ENCODE results near the gene TSC22D4. TPM values are rescaled to one million over a fixed set of nuclear protein-coding genes. Genes with fewer than 3 reads are reported as not detected.

Gene TSC22D4
- total and polyA plus RNA-seq, 2 experiments from 2014 or later, result 19.1 to 30.7 TPM

GRCh38 chr7:100465702-100466311 is 13.2 kb downstream of the TSC22D4 start:
- Histone ChIP-seq H3K4me3 (no peak overlapping the region), H3K27ac (no peak overlapping the region), H3K4me1 (ENCODE audit: insufficient read depth) (peaks cover 18% of the 10 kb centered on the region), H4K20me1 (ENCODE audit: insufficient read depth) (no peaks in the 10 kb centered on the region), H3K27me3 (replicated peaks; ENCODE audit: insufficient read depth) (no peaks in the 10 kb centered on the region), H3K9me3 (ENCODE audit: low read depth) (no peaks in the 10 kb centered on the region), H3K79me2 (ENCODE audit: insufficient read depth) (no peaks in the 10 kb centered on the region), H3F3A (ENCODE audit: insufficient read depth) (peaks cover 18% of the 10 kb centered on the region), H3K36me3 (ENCODE audit: low read depth) (0 out of 2 replicates have a peak, but pooled peaks cover 3% of the 10 kb centered on the region), H3K4me2 (ENCODE audit: unreplicated experiment) (peak overlapping the region; percentile 19), H2AFZ (no peak overlapping the region), H3K9ac (no peak overlapping the region), H3K9me2 (ENCODE audit: insufficient read depth) (no peaks in the 10 kb centered on the region)
- DNase-seq, result peak; percentile 90
- no peak for TF ChIP-seq EZH2phosphoT487 (IDR thresholded peaks at IDR 0.05; ENCODE audit: insufficient read depth, low read depth)
- TF ChIP-seq EZH2 (IDR thresholded peaks at IDR 0.05; ENCODE audit: insufficient read depth, poor library complexity, severe bottlenecking), result no peak
- in situ Hi-C loops (cut with MboI), result loop anchor here (25.0 kb wide), 1 partner anchor 396 kb away; the partner anchor contains the start of genes SLC12A9 and TRIP6
- 6 to 7% methylated on average over 6 to 12 of the region's 17 CpGs for WGBS, 2 experiments (ENCODE audit: low coverage in 1 of 2, low lambda C conversion rate in 2 of 2, missing lambda C conversion rate in 2 of 2)

GRCh38 chr7:100465299-100465698 is 13.7 kb downstream of the TSC22D4 start:
- H2AFZ ChIP-seq, result no peak overlapping the region
- in situ Hi-C loops (cut with MboI), result loop anchor here (25.0 kb wide), 1 partner anchor 397 kb away; the partner anchor contains the start of genes SLC12A9 and TRIP6
- H3K4me2 ChIP-seq (ENCODE audit: unreplicated experiment), result no peak overlapping the region
- no peaks in the 10 kb centered on the region for H4K20me1 ChIP-seq (ENCODE audit: insufficient read depth)
- peak; percentile 29 for DNase-seq
- no peak overlapping the region for H3K4me3 ChIP-seq
- no peak overlapping the region for H3K9ac ChIP-seq
- TF ChIP-seq EZH2phosphoT487 (IDR thresholded peaks at IDR 0.05; ENCODE audit: insufficient read depth, low read depth) (no peak), EZH2 (IDR thresholded peaks at IDR 0.05; ENCODE audit: insufficient read depth, poor library complexity, severe bottlenecking) (no peak)
- H3K27ac ChIP-seq, result no peak overlapping the region
- 0 out of 2 replicates have a peak, but pooled peaks cover 3% of the 10 kb centered on the region for H3K36me3 ChIP-seq (ENCODE audit: low read depth)
- peaks cover 18% of the 10 kb centered on the region for H3F3A ChIP-seq (ENCODE audit: insufficient read depth)
- 58 to 64% methylated on average over 8 of the region's 8 CpGs for WGBS, 2 experiments (ENCODE audit: low coverage in 1 of 2, low lambda C conversion rate in 2 of 2, missing lambda C conversion rate in 2 of 2)
- no peaks in the 10 kb centered on the region for H3K9me3 ChIP-seq (ENCODE audit: low read depth)
- no peaks in the 10 kb centered on the region for H3K27me3 ChIP-seq (replicated peaks; ENCODE audit: insufficient read depth)
- H3K9me2 ChIP-seq (ENCODE audit: insufficient read depth), result no peaks in the 10 kb centered on the region
- peaks cover 18% of the 10 kb centered on the region for H3K4me1 ChIP-seq (ENCODE audit: insufficient read depth)
- H3K79me2 ChIP-seq (ENCODE audit: insufficient read depth), result no peaks in the 10 kb centered on the region

- Histone ChIP-seq H3K9me2 (ENCODE audit: insufficient read depth) (no peaks in the 10 kb centered on the region), H3K9me3 (ENCODE audit: low read depth) (no peaks in the 10 kb centered on the region), H3K36me3 (ENCODE audit: low read depth) (0 out of 2 replicates have a peak, but pooled peaks cover 3% of the 10 kb centered on the region), H3K4me1 (ENCODE audit: insufficient read depth) (peaks cover 18% of the 10 kb centered on the region), H3K27me3 (replicated peaks; ENCODE audit: insufficient read depth) (no peaks in the 10 kb centered on the region), H2AFZ (no peak overlapping the region), H3K9ac (no peak overlapping the region), H3K4me3 (no peak overlapping the region), H3K4me2 (ENCODE audit: unreplicated experiment) (no peak overlapping the region), H4K20me1 (ENCODE audit: insufficient read depth) (no peaks in the 10 kb centered on the region), H3K79me2 (ENCODE audit: insufficient read depth) (no peaks in the 10 kb centered on the region), H3F3A (ENCODE audit: insufficient read depth) (peaks cover 18% of the 10 kb centered on the region), H3K27ac (no peak overlapping the region)
- no peak for DNase-seq
- in situ Hi-C loops (cut with MboI), result loop anchor here (25.0 kb wide), 1 partner anchor 398 kb away; the partner anchor contains the start of genes SLC12A9 and TRIP6
- 91 to 97% methylated on average over 2 of the region's 2 CpGs for WGBS, 2 experiments (ENCODE audit: low coverage in 1 of 2, low lambda C conversion rate in 2 of 2, missing lambda C conversion rate in 2 of 2)
- TF ChIP-seq EZH2phosphoT487 (IDR thresholded peaks at IDR 0.05; ENCODE audit: insufficient read depth, low read depth), result no peak
- no peak for TF ChIP-seq EZH2 (IDR thresholded peaks at IDR 0.05; ENCODE audit: insufficient read depth, poor library complexity, severe bottlenecking)
Observed at GRCh38 chr7:100464791-100465190, 14.2 kb downstream of the TSC22D4 start.

- Histone ChIP-seq H3K36me3 (ENCODE audit: low read depth) (0 out of 2 replicates have a peak, but pooled peaks cover 3% of the 10 kb centered on the region), H3K4me1 (ENCODE audit: insufficient read depth) (peaks cover 18% of the 10 kb centered on the region), H3K4me3 (no peak within 1 kb of the TSS), H3K9me3 (ENCODE audit: low read depth) (no peaks in the 10 kb centered on the region), H3K27me3 (replicated peaks; ENCODE audit: insufficient read depth) (no peaks in the 10 kb centered on the region), H3K4me2 (ENCODE audit: unreplicated experiment) (no peak within 1 kb of the TSS), H3K27ac (no peak within 1 kb of the TSS), H2AFZ (no peak within 1 kb of the TSS), H3K9me2 (ENCODE audit: insufficient read depth) (no peaks in the 10 kb centered on the region), H3F3A (ENCODE audit: insufficient read depth) (peaks cover 18% of the 10 kb centered on the region), H4K20me1 (ENCODE audit: insufficient read depth) (no peaks in the 10 kb centered on the region), H3K79me2 (ENCODE audit: insufficient read depth) (no peaks in the 10 kb centered on the region), H3K9ac (no peak within 1 kb of the TSS)
- in situ Hi-C loops (cut with MboI), result loop anchor here (25.0 kb wide), 1 partner anchor 398 kb away; the partner anchor contains the start of genes SLC12A9 and TRIP6
- no peak for TF ChIP-seq EZH2phosphoT487 (IDR thresholded peaks at IDR 0.05; ENCODE audit: insufficient read depth, low read depth)
- TF ChIP-seq EZH2 (IDR thresholded peaks at IDR 0.05; ENCODE audit: insufficient read depth, poor library complexity, severe bottlenecking), result no peak
- DNase-seq, result peak; percentile 30
- WGBS, 2 experiments (ENCODE audit: low coverage in 1 of 2, low lambda C conversion rate in 2 of 2, missing lambda C conversion rate in 2 of 2), result 43 to 48% methylated on average over 6 to 7 of the region's 7 CpGs
Observed at GRCh38 chr7:100464210-100464660, 14.8 kb downstream of the TSC22D4 start, which contains the start of gene SPACDR. TSS of gene SPACDR (minus strand) at chr7:100464260. CDS start at chr7:100464025, 235 bp downstream.

Data from GM23248 (cell line).